ENCODE measurements around the gene KIAA1217. TPM values are rescaled to one million over a fixed set of nuclear protein-coding genes. Genes with fewer than 3 reads are reported as not detected.

The KIAA1217 gene
- total RNA-seq, 4 donors from 2014 or later = 67.3 to 104 (median 89.8) TPM

DNA sequence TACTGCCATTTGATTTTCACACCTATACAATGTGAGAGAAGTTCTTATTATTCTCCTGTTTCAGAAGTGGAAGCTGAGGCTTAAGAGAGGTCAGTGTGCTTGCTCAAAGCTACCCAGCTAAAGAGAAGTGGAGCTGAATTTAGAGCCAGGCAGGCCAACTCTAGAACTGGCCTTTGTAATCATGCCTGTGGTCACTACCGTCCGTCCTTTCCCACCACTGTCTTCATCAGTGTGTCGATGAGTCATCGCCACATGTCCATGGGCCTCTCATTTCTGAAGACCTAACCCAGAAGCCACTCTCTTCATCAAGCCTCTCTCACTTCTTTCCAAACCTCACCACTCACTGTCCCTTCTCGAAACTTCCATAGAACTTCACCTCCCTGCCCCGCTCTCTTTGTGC is 237.8 kb downstream of the KIAA1217 start:
- TF ChIP-seq POLR2A (IDR thresholded peaks at IDR 0.05) = no peak
- TF ChIP-seq, protein P1, sequence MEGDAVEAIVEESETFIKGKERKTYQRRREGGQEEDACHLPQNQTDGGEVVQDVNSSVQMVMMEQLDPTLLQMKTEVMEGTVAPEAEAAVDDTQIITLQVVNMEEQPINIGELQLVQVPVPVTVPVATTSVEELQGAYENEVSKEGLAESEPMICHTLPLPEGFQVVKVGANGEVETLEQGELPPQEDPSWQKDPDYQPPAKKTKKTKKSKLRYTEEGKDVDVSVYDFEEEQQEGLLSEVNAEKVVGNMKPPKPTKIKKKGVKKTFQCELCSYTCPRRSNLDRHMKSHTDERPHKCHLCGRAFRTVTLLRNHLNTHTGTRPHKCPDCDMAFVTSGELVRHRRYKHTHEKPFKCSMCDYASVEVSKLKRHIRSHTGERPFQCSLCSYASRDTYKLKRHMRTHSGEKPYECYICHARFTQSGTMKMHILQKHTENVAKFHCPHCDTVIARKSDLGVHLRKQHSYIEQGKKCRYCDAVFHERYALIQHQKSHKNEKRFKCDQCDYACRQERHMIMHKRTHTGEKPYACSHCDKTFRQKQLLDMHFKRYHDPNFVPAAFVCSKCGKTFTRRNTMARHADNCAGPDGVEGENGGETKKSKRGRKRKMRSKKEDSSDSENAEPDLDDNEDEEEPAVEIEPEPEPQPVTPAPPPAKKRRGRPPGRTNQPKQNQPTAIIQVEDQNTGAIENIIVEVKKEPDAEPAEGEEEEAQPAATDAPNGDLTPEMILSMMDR (IDR thresholded peaks at IDR 0.05) = no peak
- no peak overlapping the region for H3K27ac ChIP-seq
- no peaks in the 10 kb centered on the region for H3K36me3 ChIP-seq
- DNase-seq = no peak
- no peaks in the 10 kb centered on the region for H3K27me3 ChIP-seq
- WGBS, 2 donors = 89 to 91% methylated on average over 6 of the region's 6 CpGs
- no peaks in the 10 kb centered on the region for H3K9me3 ChIP-seq
- intact Hi-C loops (cut with DNase I) = no loop called here
- H3K4me3 ChIP-seq (replicated peaks in 1 of 3) = no peak overlapping the region
- peaks cover 18 to 20% of the 10 kb centered on the region in 2 donors for H3K4me1 ChIP-seq

GRCh38 chr10:24448351-24448999 is 239.5 kb downstream of the KIAA1217 start:
- Histone ChIP-seq H3K4me1 (peaks cover 23 to 25% of the 10 kb centered on the region in 2 donors), H3K4me3 (replicated peaks in 1 of 3) (no peak overlapping the region), H3K27me3 (no peaks in the 10 kb centered on the region), H3K9me3 (no peaks in the 10 kb centered on the region), H3K27ac (peak overlapping the region in 2 of 3 donors; percentile 40 to 71), H3K36me3 (no peaks in the 10 kb centered on the region)
- TF ChIP-seq, protein P1 (IDR thresholded peaks at IDR 0.05) = no peak
- TF ChIP-seq POLR2A (IDR thresholded peaks at IDR 0.05) = no peak
- intact Hi-C loops (cut with DNase I) = no loop called here
- 65 to 86% methylated on average over 3 of the region's 3 CpGs for WGBS, 2 donors
- DNase-seq = no peak

DNA sequence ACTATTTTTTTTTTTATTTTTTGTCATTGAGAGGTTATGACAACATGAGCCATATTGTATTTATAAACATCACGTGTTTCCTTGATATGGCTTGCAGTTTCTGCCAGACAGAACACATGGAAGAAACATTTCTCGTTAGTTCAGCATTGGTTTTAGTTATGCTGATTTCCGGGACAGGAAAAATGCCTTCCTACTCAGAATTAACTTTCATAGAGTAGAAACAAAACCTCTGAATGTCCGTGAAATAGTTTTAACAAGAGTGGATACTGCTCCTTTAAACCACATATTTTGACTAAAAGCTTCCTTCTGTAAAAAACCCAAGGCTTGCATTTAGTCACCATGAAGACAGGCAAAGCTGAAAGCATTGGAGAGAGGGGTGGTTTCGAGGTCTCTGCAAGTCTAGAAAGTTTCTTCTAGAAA is 240.4 kb downstream of the KIAA1217 start:
- Histone ChIP-seq H3K9me3 (no peaks in the 10 kb centered on the region), H3K4me3 (replicated peaks in 1 of 3) (no peak overlapping the region), H3K27me3 (no peaks in the 10 kb centered on the region), H3K36me3 (no peaks in the 10 kb centered on the region), H3K27ac (peak overlapping the region in 2 of 3 donors; percentile 40 to 71), H3K4me1 (peaks cover 26 to 29% of the 10 kb centered on the region in 2 donors)
- DNase-seq = no peak
- intact Hi-C loops (cut with DNase I) = no loop called here
- 51 to 53% methylated on average over 5 of the region's 5 CpGs for WGBS, 2 donors
- TF ChIP-seq, protein P1 (IDR thresholded peaks at IDR 0.05) = no peak
- no peak for TF ChIP-seq POLR2A (IDR thresholded peaks at IDR 0.05)

DNA sequence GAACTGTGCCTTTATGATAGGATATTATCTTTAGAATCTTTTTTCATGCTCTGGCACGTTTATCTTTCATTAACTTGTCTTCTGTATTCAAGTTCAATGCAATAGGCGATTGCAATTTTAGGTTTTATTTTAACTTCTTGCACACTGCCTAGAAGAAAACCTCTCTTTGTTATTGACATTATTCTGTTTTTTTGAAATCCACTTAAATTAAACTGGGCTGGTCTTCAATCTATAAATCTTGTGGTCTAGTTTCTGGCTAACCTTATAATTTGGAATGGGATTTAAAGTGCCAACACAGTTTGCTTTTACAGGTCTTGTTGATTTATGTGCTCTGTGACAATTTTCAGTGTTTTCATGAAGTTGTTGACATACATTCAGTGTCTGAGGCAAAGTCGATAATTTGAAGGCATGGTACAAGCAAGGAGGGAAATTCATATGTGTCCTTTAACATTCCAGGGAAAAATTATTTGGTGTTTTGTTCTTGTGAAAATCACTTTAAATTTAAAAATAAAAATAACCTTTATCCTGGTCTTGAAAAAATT is 240.9 kb downstream of the KIAA1217 start:
- Histone ChIP-seq H3K27ac (peak overlapping the region in 2 of 3 donors; percentile 40 to 71), H3K27me3 (no peaks in the 10 kb centered on the region), H3K36me3 (no peaks in the 10 kb centered on the region), H3K4me3 (replicated peaks in 1 of 3) (no peak overlapping the region), H3K9me3 (no peaks in the 10 kb centered on the region), H3K4me1 (peaks cover 26 to 27% of the 10 kb centered on the region in 2 donors)
- 54 to 59% methylated on average over 3 of the region's 3 CpGs for WGBS, 2 donors
- intact Hi-C loops (cut with DNase I) = no loop called here
- DNase-seq = no peak
- no peak for TF ChIP-seq POLR2A (IDR thresholded peaks at IDR 0.05)
- TF ChIP-seq, protein P1 (IDR thresholded peaks at IDR 0.05) = no peak

GRCh38 chr10:24451325-24451820 is 242.4 kb downstream of the KIAA1217 start:
- intact Hi-C loops (cut with DNase I) = no loop called here
- 86 to 90% methylated on average over 4 of the region's 4 CpGs for WGBS, 2 donors
- no peaks in the 10 kb centered on the region for H3K36me3 ChIP-seq
- no peaks in the 10 kb centered on the region for H3K9me3 ChIP-seq
- peak overlapping the region in 1 of 3 donors; percentile 71 for H3K27ac ChIP-seq
- no peak for TF ChIP-seq POLR2A (IDR thresholded peaks at IDR 0.05)
- TF ChIP-seq, protein P1 (IDR thresholded peaks at IDR 0.05) = no peak
- no peak for DNase-seq
- H3K27me3 ChIP-seq = no peaks in the 10 kb centered on the region
- H3K4me1 ChIP-seq = peaks cover 26 to 27% of the 10 kb centered on the region in 2 donors
- no peak overlapping the region for H3K4me3 ChIP-seq (replicated peaks in 1 of 3)

Data from thyroid gland (tissue), 4 donors.